ENCODE measurements around the gene ADARB2. TPM values are rescaled to one million over a fixed set of nuclear protein-coding genes. Genes with fewer than 3 reads are reported as not detected.
A peak's percentile ranks its signal among the peaks of the same experiment; 100 is the strongest.

The ADARB2 gene
- total RNA-seq, 1 experiment from 2014 or later, result not detected

DNA sequence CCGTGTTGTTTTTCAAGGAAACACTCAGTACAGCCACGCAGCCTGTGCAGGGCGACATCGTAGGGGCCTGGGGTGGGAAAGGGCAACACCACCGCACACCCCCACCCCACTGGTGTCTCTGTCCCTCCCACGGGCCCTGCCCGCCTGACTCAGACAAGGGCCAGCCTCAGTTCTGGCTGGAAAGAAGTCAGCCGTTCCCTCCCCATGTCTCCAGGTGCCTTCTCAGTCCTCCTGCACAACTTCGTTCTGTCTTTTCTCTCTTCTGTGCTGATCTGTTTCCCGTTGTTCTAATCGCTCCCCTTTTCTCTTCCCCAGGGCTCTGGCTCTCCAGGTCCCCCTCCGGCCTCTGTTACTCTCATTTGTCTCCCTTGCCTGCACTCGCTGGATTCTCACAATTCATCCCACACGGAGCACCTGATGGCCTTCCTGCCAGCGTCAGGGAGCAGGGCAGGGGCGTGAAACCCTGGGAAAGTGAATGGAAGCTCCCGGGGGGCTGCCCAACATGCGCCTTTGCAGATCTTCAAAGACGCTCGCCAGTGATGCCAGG lies 583.4 kb downstream of the ADARB2 start:
- in situ Hi-C loops (cut with HindIII; ENCODE audit: low pct_unique_long_range_greater_than_20kb, low sequenced_read_pairs), result no loop called here
- DNase-seq (ENCODE audit: low read depth), result no peak

DNA sequence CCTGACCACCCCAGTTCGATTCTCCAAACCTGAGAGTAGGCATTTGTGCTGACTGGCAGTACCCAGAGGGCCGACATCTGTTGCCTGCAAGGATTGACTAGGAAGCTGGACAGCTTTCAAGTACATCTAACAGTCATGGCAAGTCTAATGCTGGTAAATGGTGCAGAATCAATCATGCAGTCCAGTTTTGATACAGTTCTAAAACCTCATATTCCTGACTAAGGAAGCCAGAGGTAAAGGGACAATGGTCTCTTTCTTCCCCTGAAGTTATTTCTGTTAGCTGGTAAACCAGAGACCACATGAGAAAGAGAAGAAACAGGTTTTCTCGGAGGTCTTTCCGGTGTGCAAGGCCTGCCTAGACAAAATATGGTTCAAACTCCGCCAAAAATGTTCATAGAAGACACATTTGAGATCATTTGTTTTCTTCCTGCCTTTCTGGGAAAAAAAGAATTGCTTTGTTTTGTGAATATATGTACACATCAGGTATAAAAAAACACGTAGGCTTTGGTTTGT lies 584.0 kb downstream of the ADARB2 start:
- in situ Hi-C loops (cut with HindIII; ENCODE audit: low pct_unique_long_range_greater_than_20kb, low sequenced_read_pairs), result no loop called here
- no peak for DNase-seq (ENCODE audit: low read depth)

DNA sequence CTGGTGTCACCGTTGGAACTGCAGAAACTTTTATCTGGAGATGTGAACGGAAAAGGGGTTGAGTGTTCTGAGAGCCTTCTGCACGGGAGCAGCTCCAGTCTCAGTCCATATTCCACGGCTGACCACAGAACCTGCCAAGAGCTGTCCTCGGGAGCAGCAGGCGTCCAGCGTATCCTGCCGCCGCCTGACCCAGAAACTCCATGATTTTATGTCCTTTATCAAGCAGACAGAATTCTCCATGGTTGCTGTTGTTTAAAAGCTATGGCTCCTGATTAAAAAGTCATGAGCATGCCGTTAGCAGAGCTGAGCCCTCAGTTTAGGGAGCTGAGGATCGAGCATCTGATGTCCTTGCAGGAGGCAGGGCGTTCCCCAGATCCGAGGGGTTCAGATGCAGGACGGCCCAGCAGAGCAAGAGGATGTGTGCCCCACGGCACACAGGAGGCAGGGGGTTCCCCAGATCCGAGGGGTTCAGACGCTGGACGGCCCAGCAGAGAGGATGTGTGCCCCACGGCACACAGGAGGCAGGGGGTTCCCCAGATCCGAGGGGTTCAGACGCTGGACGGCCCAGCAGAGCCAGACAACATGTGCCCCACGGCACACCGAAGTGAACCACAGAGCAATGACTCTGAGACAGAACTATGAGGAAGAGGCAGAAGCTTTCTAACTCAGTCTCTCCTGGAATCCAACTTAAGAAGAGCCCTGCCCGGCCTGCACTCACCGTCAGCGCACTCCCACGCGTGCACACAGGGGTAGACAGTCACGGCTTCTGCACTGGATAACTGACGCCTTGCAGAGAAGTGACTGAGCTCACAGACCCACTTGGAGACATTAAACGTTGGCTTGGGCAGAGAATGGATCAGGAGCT lies 584.7 kb downstream of the ADARB2 start:
- DNase-seq (ENCODE audit: low read depth), result no peak
- in situ Hi-C loops (cut with HindIII; ENCODE audit: low pct_unique_long_range_greater_than_20kb, low sequenced_read_pairs), result no loop called here

DNA sequence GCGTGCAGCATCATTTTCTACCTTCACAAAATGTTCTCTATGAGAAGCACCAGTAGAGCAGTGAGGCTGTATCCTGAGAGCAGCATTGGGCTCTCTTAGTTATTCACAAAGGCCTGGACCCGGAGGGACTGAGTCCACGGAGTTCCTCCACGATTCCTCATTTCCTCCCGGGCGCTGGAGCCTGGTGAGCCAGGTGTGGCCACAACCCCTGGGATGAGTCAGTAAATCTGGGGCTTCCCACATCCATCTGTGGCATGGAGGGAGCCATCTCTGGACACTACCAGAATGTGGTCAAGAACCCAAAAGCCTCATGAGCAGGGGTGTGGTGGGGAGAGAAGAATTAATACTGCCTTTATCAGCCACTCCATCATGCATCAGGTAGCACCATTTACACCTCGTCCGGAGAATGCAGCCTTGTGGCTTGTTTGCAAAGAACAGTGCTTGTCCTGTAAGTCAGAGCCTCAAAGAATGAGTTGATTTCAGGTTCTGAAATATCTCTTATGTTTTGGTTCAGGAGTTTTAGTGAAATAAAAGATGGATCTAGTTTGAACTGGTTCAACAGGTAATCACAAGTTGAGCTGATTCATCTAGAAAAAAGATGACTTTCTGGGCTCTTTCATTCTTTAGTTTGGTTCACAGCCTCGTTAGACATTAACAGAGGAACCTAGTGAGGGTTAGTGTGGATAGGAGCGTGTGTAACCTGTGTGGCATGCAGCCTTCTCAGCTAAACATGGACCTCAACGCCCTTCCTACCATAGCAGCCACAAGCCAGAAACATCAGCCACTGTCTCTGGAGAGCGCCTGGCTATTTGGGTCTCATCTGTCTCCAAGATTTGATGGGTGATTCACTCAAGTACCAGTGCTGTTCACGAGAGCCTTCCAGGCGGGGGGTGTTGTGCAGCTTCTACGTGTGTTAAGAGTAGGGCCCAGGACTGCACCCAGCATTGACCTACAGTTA lies 586.0 kb downstream of the ADARB2 start:
- DNase-seq (ENCODE audit: low read depth), result peak; percentile 70
- in situ Hi-C loops (cut with HindIII; ENCODE audit: low pct_unique_long_range_greater_than_20kb, low sequenced_read_pairs), result no loop called here

DNA sequence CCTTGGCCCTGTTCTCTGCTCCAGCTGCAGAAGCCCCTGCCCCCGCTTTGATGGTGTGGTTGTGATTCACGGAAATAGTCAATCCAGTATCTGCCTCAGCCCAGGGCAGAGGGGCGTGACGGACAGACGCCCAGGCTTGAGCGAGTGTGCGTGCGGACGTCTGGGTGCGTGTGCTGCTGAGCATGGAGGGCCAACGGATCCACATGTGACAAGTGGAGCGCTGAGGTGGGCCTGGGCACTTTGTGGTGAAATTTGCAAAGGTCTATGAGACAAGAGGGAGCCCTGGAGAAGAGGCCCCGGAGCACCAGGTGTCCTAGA lies 586.7 kb downstream of the ADARB2 start:
- no peak for DNase-seq (ENCODE audit: low read depth)
- in situ Hi-C loops (cut with HindIII; ENCODE audit: low pct_unique_long_range_greater_than_20kb, low sequenced_read_pairs), result no loop called here

DNA sequence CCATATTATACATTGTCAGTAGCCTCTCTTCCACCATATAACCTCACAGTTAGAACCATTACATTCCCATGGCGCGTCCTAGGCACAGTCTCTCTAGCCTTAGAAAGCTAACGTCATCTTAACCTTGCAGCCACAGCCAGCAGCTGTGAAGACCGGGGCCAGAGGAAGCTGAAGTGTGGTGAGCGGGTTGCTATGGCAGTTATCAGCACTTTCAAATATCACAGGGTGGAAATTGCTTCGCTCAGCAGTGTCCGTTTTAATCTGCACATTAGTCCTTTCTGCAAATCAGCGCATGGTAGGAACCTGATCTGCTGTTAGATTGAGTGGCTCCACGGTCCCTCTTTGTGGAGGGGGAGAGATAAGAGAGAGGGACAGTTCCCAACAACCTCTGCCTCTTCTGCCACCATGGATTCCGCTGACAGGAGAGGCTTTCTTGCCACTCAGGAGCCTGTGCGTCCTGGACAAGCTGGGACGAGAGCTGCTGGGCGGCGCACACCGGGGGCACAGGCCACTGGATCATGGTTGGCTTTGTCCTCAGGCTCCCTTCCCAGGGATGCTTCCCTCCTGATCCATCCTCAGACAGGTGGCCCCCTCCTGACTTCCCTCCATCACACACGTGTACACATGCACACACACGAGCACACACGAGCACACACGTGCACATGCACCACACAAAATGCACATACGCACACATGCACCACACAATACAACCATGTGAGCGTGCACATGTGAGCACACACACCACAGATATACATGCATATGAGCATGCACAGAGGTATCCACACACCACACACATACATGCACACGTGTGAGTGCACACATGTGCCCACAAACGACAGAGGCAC lies 587.3 kb downstream of the ADARB2 start:
- DNase-seq (ENCODE audit: low read depth), result no peak
- in situ Hi-C loops (cut with HindIII; ENCODE audit: low pct_unique_long_range_greater_than_20kb, low sequenced_read_pairs), result no loop called here

DNA sequence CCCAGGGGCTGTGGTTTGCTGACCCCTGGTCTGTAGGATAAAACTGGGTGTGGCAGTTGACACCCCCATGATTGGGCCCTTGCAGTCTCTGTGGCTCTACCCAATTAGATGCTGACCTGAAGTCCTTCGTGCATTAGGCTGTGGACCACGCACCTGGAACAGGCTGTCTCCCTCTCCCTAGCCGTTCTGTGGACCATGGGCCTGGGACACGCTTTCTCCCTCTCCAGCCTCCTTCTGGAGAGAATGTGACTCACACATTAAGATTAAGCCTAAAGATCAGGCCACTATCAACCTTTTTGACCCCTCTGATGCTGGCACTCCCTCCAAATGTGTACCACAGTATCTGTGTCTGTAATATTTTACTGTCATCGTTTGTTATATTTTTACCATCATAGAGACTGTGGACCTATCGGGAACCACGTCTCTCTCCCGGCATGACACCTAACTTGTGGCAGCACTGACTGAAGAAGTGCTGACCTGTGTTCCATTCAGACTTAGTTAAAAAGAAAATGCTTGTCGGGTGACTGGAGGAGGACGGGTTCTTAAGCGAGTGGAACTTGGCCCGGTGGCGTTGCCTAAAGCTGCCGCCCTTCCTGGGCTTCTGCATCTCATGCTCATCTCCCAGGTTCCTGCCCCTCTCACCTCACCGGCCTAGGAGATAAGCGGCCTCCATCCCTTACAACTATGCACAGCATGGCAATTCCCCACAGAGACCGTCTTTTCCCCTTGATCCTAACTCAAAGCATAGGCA lies 588.3 kb downstream of the ADARB2 start:
- in situ Hi-C loops (cut with HindIII; ENCODE audit: low pct_unique_long_range_greater_than_20kb, low sequenced_read_pairs), result no loop called here
- no peak for DNase-seq (ENCODE audit: low read depth)

DNA sequence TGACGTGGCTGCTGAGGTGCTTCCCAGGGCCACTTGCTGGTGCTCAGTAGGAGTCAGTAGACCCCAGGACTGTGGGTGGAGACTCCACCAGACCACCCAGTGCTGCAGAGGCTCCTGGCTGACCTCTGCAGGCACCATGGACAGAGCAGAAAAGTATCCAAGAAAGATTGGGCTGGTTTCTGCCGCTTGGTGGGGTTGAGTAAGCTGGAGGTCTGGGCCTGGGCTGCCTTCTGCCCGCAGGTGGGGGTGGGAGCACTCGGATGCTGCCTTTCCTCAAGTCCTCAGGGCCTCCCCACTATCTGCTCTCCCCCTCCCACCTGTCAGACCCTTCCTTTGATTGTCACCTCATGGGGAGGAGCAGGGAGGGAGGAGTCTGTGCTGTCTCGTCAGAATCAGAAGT lies 589.5 kb downstream of the ADARB2 start:
- DNase-seq (ENCODE audit: low read depth), result no peak
- in situ Hi-C loops (cut with HindIII; ENCODE audit: low pct_unique_long_range_greater_than_20kb, low sequenced_read_pairs), result no loop called here

DNA sequence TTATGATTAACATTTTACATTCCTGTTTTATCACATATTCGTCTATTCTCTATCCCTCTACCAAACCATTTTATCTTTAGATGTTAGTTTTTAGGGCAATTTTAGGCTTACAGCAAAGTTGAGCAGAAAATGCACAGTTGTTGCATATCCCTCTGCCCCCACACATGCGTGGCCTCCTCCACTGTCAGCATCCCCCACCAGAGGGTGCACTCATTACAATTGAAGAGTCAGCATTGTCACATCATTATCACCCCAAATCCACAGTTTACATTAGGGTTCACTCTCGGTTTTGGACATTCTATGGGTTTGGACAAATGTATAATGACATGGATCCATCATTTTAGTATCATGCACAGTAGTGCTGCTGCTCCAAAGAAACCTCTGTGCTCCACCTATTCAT lies 594.7 kb downstream of the ADARB2 start:
- no peak for DNase-seq (ENCODE audit: low read depth)
- in situ Hi-C loops (cut with HindIII; ENCODE audit: low pct_unique_long_range_greater_than_20kb, low sequenced_read_pairs), result no loop called here

DNA sequence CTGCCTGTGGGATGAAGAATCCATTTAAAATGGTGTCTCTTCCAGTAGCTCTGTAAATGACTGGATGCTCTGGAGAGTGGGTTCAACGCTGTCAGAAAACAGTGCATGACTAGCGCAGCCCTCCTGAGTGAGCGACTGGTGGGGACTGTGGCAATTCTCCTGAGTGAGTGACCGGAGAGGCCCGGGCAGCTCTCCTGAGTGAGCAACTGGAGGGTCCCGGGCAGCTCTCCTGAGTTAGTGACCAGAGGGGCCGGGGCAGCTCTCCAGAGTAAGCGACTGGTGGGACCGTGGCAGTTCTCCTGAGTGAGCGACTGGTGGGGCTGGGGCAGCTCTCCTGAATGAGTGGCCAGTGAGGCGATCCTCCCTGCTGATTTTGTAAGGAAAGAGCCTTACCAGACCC lies 595.6 kb downstream of the ADARB2 start:
- in situ Hi-C loops (cut with HindIII; ENCODE audit: low pct_unique_long_range_greater_than_20kb, low sequenced_read_pairs), result no loop called here
- no peak for DNase-seq (ENCODE audit: low read depth)

DNA sequence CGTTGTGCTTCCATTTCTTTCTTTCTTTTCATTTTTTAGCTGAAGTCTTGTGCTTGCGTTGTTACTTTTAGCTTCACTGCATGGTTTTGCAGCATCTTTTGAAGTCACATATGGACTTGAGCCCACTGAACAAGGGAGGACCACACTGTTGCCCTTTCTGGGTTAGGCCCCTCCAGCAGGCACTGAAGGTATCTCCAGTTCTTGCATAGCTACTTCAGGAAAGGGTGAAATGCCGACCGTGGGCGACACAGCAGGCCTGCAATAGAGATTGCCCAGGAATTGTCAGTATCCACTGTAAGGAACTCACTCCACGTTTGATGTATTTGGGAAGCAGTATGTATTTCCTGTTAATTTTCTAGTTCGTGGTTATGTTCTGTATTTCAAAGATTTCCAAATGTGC lies 596.1 kb downstream of the ADARB2 start:
- in situ Hi-C loops (cut with HindIII; ENCODE audit: low pct_unique_long_range_greater_than_20kb, low sequenced_read_pairs), result no loop called here
- DNase-seq (ENCODE audit: low read depth), result no peak

DNA sequence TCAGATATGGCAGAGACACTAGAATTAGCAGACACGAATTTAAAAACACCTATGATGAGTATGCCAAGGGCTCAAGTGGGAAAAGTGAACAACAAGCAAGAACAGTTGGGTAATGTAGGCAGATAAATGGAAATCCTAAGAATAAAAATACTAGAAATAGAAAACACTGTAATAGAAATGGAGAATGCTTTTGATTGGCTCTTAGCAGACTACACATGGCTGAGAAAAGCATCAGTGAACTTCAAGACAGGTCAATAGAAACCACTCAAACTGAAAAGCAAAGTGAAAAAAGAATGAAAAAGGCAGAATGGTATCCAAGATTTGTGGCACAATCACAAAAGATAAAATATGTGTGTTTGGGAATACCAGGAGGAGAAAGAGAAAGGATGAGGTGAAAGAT lies 598.8 kb downstream of the ADARB2 start:
- in situ Hi-C loops (cut with HindIII; ENCODE audit: low pct_unique_long_range_greater_than_20kb, low sequenced_read_pairs), result no loop called here
- no peak for DNase-seq (ENCODE audit: low read depth)

DNA sequence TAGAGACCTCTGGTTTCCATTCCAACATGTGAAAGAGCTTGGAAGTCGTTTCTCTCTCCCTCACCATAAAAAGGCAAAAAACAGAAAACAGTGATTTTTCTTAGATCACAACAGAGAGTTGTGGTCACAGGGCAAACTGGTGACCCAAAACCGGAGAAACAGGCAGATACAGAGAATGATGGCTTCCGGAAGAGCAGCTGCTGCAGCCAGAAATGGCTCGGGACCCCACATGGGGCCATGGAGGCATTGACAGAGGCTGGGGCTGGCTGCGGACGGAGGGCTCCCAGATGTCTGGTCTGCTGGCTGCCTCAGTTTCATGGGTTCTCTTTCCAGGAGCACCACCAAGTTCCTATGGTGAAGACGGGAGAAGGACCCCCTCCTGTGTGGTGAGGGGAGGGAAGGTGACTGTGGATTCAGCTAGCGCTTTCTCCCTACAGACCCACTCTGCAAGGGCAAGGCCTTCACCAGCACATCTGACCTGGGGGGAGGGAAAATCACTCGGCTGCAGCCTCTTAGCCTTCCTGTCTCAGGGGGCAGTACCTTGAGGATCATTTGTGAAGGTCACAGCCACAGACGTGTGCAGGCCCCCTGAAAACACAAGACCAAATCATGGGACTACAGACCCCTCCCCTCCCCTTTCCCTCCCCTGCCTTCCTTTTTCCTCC lies 599.7 kb downstream of the ADARB2 start:
- in situ Hi-C loops (cut with HindIII; ENCODE audit: low pct_unique_long_range_greater_than_20kb, low sequenced_read_pairs), result no loop called here
- no peak for DNase-seq (ENCODE audit: low read depth)

DNA sequence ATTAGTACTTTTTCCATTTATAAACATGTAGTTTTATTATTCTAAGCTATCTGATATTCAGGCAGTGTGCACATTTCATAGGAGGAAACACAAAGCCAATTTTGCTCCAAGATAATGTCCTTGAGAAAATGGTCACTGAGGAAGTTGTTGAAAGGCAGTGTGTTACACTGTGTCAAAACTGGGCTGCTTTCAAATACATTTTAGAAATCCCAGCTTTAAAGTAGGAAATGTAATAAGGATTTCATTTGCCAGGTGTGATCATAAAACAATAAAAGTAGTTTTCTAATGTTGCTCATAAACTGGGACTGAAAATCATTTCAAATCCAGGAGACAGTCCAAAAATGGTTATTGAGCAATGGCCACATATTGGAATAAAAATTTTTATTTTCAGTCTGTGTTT lies 601.1 kb downstream of the ADARB2 start:
- DNase-seq (ENCODE audit: low read depth), result no peak
- in situ Hi-C loops (cut with HindIII; ENCODE audit: low pct_unique_long_range_greater_than_20kb, low sequenced_read_pairs), result no loop called here

DNA sequence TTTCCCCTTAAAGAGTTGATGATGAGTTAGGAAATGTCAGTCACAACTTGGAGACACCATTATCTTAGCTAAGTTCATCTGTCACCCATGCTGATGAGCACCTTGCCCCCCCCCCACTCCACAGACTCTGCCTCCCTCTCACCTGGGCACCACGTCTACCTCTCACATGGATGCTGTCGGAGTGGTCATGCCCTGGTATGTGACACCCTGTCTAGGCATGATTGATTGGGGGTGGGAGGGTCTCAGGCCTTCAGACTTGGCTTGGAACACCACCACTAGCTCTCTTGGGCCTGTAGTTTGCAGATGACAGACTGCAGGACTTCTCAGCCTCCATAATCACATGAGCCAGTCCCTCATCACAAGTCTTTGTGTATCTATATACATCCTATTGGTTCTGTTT lies 603.2 kb downstream of the ADARB2 start:
- in situ Hi-C loops (cut with HindIII; ENCODE audit: low pct_unique_long_range_greater_than_20kb, low sequenced_read_pairs), result no loop called here
- no peak for DNase-seq (ENCODE audit: low read depth)

DNA sequence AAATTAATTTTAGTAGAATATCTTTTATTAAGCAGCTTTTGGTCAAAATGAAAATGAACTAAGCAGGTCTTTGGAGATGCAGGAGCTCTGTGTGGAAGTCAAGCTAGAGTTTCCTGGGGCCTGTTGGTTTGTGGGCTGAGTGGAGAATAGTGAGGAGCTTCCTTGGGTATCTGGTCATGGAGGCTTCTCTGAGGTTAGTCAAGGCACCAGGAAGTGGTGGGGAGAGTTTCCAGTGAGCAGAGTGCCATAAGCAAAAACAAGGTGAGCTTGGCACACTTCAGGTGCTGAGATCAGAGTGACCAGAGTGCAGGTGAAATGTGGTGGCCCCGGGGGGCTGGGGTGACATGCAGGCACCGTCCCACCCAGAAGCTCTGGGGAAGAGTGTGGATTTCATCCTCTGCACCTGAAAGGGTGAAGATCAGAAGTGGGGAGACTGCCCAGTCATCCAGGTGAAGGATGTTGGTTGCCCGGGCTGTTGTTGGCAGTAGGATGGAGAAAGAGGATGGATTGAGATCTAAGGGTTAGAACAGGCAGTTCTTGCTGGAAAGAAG lies 603.8 kb downstream of the ADARB2 start:
- DNase-seq (ENCODE audit: low read depth), result no peak
- in situ Hi-C loops (cut with HindIII; ENCODE audit: low pct_unique_long_range_greater_than_20kb, low sequenced_read_pairs), result no loop called here

DNA sequence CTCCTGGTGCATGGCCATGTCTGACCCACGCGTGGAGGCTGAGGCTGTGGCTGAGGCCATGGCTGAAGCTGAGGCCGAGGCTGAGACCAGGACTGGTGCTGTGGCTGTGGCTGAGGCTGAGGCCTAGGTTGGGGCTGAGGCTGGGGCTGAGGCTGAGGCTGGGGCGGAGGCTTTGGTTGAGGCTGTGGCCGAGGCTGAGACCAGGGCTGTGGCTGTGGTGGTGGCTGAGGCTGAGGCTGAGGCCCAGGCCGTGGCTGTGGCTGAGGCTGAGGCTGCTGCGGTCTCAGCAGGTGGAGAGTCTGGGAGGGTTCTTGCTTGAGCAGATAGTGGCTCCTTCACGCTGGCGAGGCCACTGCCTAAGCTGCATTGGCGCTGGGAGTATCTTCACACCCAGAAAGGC lies 604.7 kb downstream of the ADARB2 start:
- no peak for DNase-seq (ENCODE audit: low read depth)
- in situ Hi-C loops (cut with HindIII; ENCODE audit: low pct_unique_long_range_greater_than_20kb, low sequenced_read_pairs), result no loop called here
